CMK (cell line): ENCODE data around the gene ADAMTSL5.
"Not testable (repeated sequence)": the region's sequence is repeated elsewhere in the genome, so short reads cannot be mapped to it uniquely, and the experiment has no call there.

Experiments used
- DNase-seq: peaks from one replicate; pipeline ENCODE4 v3.0.0-alpha.2; 2010; ENCODE audit warnings: low read depth

ADAMTSL5 gene

DNA sequence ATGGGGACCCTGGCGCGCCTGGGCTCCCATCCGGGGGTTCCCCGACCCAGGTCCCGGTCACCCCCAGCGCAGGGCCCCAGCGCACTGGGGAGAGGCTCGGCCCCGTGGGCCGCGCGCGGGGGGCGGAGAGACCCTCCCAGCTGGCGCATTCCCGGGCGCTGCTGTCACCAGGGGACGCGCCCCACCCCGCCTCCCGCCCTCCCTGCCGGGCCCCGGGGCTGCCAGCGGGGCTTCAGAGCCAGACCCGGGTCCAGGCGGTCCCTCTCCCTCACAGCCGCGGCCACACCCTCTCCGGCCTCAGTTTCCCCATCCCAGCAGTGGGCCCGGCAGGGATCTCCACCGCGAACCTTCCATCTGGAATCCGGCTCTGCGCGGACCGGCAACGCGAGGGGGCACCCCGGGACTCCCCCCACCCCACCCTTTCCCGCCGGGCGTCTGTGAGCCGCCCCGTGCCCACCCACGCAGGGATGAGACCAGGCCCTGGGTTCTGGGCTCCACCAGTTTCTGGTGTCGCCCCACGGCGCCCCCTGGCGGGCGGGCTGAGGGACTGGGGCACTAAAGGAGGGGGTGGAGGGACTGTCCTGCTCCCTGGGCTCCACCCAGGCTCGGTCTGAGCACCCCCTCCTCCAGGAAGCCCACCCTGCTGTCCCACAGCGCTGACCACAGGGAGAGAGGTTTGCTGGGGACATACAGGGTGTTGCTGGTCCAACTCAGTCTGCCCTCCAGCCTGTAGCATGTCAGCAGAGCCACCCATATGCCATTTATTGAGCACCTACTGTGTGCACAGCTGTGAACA lies 878 bp upstream of the ADAMTSL5 start:
- DNase-seq = peak; percentile 62

DNA sequence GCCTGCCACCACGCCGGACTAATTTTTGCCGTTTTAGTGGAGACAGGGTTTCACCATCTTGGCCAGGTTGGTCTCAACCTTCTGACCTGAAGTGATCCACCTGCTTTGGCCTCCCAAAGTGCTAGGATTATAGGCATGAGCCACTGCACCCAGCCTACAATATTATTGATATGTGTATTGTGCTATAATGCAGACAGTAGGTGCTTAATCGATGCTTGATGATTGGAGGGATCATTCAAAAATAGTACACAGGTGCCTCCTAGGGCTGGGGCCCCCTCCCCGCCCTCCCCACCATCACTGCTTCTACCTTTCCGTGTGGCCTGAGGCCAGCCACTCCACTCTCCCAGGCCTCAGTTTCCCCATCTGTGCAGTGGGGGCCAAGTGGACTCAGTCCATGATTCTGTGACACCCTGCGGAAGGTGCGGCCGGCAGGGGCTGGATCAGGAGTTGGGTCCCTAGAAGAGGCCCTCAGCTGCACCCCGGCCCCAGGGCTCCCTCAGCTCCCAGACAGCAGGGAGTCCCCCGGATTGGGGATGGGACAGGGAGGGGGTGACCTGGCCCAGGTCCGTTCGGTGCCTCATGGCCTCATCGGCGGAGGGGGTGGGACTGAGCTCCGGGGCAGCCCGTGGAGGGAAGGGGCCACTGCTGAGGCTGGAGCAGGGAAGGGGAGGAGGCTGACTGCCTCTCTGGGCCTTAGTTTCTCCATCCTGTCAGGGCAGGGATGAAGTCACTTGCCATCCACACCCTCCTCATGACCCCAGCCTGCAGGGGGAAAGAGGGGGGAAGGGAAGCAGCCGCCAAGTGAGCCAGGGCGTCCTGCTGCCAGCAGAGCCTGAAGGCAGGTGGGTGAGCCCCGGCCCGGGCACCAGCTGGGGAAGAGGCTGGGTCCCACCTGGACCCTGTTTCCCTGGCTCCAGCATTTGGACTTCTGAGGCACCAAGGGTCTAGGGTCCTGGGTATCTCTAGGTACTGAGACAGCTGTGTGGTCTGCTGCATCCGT lies 1.2 kb downstream of the ADAMTSL5 start:
- no peak for DNase-seq

DNA sequence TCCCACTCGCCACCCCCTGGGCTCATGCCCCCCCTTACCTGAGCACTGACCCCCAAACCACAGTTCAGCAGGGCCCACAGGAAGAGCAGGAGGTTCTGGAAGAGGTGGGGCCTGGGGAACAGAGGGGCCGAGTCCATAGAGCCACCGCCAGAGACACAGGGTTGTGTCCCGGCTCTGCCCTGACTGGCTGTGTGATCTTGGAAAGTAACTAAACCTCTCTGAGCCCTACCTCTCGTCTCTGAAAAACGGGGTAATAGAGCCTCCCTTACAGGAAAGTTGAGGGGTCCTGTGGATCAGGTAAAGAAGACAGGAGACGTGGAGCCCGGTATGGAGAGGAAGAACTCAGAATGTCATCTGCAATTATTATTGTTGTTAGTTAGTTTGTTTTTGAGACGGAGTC lies 2.0 kb downstream of the ADAMTSL5 start:
- no peak for DNase-seq

DNA sequence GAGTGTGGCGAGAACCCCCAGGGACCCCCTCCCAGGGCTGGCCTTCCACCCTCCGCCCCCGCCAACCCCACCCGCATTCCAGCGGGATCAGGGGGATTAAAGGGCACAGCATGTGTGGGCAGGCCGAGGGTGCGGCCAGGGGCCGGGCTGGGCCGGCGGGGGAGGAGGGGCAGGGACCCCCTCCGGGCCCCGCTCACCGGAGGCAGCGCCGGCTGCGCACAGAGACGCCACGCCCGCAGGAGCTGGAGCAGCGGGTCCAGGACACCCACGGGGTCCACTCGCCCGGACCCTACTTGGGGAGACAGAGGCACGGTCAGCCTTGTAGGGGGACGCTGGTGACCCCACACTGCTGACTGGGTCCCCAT lies 2.4 kb downstream of the ADAMTSL5 start:
- no peak for DNase-seq

GRCh38 chr19:1509602-1510441 lies 3.0 kb downstream of the ADAMTSL5 start:
- DNase-seq = no peak

GRCh38 chr19:1508507-1508856 lies 4.3 kb downstream of the ADAMTSL5 start:
- DNase-seq = no peak

GRCh38 chr19:1507763-1508506 lies 4.9 kb downstream of the ADAMTSL5 start:
- DNase-seq = peak; percentile 92

DNA sequence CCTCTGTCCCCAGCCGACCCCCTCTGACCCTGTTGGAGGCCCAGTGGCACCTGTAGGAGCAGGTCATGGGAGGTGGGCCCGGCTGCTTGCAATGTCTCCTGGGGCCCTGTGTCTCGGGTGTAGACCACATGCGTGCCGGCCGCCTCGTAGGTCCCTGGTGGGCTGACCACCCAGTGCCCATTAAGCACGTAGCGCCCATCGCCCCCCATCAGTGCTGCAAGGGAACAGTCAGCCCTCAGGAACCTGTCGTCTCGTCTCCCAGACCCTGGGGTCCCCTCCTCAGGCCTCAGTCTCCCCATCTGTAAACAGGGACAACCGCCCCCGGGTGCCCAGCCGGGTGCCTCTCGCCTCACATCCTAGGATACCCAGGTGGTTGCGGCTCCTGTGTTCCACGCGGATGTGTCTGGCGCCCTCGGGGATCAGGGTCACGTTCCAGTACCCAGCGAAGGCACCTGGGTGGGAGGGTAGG lies 5.6 kb downstream of the ADAMTSL5 start:
- DNase-seq = no peak

- DNase-seq = no peak
These were observed 6.6 kb downstream of the ADAMTSL5 start for GRCh38 chr19:1505991-1506881.

DNA sequence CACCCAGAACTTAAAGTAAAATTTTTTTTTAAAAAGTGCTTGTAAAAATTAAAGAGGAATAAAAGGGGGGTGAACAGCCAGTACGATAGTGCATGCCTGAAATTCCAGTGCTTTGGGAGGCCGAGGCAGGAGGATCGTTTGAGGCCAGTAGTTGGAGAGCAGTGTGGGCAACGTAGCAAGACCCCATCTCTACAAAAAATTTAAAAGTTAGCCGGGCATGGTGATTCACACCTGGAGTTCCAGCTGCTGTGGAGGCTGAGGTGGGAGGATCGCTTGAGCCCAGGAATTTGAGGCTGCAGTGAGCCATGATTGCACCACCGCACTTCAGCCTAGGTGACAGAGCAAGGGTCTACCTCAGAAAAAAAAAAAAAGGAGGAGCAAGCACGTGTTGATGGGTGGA lies 7.8 kb downstream of the ADAMTSL5 start:
- no peak for DNase-seq

- no peak for DNase-seq
These were observed 8.7 kb downstream of the ADAMTSL5 start for GRCh38 chr19:1503925-1504773.

DNA sequence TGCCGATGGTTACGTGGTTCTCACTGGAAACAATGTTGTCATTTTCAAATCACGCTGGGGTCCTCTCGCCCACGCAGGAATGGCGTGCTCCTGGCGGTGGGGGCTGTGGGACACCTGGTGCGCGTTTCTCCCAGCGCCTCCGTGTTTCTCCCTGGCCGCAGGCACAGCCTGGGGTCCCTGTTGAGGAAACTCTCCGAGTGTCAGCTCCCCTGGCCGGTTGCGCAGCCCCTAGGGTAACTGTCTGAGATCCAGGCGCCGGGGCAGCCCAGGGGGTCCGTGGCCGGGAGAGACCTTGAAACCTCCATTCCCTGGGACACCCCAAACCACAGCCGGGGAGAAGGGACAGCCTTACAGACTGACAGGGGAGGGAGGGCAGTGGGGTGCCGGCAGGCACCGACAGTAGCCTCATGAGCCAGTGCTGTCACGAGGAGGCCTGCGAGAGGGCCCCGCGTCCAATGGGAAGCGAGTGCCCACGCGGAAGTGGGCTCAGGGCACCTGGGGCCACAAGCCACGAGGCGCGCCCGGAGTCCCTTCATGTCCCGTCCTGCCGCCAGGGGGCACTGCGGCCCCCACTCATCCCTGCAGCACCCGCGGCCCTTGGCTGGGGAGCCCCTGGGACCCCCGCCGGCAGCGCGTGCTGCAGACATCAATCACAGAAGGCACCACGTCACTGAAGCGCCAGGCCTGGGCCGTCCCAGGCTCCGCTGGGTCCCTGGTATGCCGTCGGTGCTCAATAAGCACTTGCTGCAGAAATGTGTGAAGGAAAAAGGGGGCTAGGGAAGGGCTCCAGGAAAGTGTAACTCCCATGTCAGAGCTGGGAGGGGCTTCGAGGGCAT lies 9.5 kb downstream of the ADAMTSL5 start:
- peak; percentile 76 for DNase-seq

GRCh38 chr19:1502433-1503088 lies 10.3 kb downstream of the ADAMTSL5 start:
- DNase-seq = no peak

DNA sequence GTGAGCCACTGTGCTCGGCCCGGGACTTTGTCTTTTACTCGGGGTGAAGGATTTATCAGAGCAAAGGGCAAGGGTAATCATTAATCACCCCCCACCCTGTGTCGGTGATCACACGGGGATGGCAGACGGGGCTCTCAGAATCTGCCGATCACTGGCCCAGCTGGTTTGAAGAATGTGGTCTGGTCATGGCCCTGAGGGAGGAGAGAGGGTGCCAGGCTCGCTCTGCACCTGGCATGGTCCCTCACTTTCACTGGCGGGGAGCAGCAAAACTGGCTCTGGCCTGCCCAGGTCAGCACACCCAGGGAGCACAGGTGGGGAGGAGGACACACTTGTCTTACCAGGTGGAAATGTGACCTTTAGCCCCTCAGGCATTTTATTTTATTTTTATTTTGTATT lies 11.6 kb downstream of the ADAMTSL5 start:
- DNase-seq = no peak

DNA sequence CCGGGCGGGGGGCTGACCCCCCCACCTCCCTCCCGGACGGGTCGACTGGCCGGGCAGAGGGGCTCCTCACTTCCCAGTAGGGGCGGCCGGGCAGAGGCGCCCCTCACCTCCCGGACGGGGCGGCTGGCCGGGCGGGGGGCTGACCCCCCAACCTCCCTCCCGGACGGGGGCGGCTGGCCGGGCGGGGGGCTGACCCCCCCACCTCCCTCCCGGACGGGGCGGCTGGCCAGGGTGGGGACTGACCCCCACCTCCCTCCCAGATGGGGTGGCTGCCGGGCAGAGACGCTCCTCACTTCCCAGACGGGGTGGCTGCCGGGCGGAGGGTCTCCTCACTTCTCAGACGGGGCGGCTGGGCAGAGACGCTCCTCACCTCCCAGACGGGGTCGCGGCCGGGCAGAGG lies 13.6 kb downstream of the ADAMTSL5 start:
- not testable (repeated sequence) for DNase-seq

GRCh38 chr19:1497578-1498235 lies 15.1 kb downstream of the ADAMTSL5 start:
- DNase-seq = no peak
